Measurements from ENCODE around the gene NTRK2.

NTRK2 gene

GRCh38 chr9:84900421-84900820, 230.9 kb downstream of the NTRK2 start:
- DNase-seq: no peak

- no peak for DNase-seq
Observed at GRCh38 chr9:84903963-84904362, 234.4 kb downstream of the NTRK2 start.

GRCh38 chr9:84916769-84917168, 247.2 kb downstream of the NTRK2 start:
- DNase-seq: no peak

- no peak for DNase-seq
Observed at GRCh38 chr9:84917366-84918070, 248.0 kb downstream of the NTRK2 start.

GRCh38 chr9:84919440-84919839, 249.9 kb downstream of the NTRK2 start:
- DNase-seq: no peak

DNA sequence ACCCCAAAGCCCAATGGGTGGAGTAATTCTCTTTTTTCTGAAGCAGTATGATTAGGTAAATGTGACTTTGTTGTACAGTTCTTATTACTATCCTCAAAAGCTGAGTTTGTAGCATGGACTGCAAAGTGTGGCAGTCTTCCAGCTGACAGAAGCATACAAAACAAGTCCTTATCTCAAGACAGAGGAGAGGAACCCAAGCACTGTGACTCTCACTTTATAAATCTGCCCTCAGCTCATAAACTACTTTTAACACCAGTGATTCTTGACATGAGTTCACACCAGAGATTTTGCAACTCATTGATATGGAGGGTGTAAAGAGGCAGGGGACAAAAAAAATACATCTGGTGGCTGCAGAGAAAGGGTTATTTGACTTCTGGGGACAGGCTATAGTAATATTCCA, 251.6 kb downstream of the NTRK2 start:
- no peak for DNase-seq

- no peak for DNase-seq
Observed at GRCh38 chr9:84922051-84922450, 252.5 kb downstream of the NTRK2 start.

GRCh38 chr9:84924266-84924665, 254.7 kb downstream of the NTRK2 start:
- DNase-seq: no peak

DNA sequence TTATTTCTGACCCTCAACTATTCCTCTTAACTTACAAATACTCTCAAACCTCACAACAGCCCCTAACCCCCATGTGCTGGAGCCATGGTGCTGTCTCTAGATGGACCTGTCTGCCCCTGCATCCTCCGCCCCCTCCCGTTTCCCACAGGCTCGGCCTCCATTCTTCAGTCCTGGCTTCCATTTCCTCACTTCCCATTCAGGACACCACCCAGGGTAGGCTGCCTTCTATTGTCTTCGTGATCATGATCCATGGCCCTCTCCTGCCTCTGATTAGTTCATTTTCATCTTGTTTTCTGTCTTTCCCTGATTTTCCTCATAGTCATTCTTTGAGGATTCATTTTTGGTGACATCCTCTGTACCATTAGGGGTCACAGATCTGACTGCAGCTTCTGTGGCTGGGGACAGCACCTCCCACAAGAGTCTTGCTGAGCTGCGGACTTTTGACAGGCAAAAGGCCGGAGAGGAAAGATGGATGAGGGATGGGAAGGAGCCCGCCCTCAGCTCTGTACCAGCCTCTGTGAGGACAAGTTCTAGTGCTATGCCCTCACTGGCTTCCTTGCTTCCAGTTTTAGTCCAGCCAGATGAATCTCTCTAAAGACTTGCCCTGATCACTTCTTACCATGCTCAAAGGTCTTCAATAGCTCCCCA, 255.8 kb downstream of the NTRK2 start:
- DNase-seq: no peak

GRCh38 chr9:84926793-84927192, 257.3 kb downstream of the NTRK2 start:
- DNase-seq: no peak

DNA sequence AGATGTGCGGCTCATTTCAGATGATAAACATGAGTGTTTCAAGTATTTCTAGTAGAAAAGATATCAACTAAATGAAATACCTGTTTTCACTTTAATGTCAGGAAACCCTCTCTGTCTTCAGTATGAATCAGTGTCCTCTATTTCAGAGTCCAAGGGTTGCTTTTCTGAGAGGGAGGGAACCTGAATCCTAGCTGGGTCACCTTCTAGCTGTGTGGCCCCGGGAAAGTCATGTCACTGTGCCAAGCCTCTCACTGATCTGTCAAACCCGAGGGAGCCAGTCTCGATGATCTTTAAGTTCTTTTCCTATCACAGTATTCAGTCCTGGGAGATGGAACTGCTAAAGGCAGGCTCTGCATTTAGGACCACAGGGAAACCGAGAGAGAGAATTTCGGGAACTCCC, 258.9 kb downstream of the NTRK2 start:
- no peak for DNase-seq

DNA sequence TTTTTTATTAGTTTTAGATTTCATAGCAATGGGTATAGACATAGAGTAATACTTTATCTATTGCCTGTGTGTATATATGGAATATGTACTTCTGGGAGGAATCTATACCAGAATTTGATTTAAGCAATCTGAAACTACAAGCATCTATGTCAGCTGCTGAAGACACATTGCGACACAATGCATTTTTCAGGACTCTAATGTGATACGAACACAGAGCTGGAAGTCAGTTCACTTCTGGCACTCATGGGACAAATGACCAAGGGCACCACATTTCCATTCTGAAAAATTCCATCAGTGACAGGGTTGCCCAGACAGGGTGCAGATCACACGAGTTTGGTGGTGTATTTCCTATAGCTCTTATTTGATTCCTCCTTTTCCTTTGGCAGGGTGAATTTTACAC, 259.5 kb downstream of the NTRK2 start:
- DNase-seq: no peak

DNA sequence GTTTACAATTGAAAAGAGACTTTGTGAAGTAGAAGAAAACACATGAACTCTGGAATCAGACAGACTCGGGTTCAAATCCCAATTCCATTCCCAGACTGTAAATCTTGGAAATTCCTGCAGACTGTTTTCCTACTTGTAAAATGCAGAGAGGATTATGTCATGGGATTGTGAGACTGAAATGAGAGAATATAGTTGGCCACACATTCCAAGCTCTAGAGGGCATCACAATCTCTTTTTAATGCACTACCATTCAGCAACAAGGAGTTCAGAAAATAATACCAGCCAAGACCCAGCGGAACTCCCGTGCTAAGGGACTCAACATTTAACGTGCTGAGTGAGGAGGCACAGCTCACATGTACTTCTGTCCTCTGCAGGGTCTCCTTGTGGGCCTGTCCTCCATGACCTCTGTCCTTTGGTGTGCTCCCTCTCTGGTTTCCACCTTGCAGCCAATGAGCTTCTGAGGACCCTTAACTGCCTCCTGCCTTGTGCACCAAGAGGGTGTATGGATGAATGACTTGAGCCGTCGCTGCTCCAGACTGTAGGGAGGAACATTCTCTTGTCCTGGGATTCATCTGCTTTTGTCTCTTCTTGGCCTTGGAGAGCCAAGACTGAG, 263.5 kb downstream of the NTRK2 start:
- DNase-seq: no peak

GRCh38 chr9:84935528-84936117, 266.1 kb downstream of the NTRK2 start:
- no peak for DNase-seq

- DNase-seq: no peak
Observed at GRCh38 chr9:84937180-84937579, 267.7 kb downstream of the NTRK2 start.

- no peak for DNase-seq
Observed at GRCh38 chr9:84937581-84937980, 268.1 kb downstream of the NTRK2 start.

GRCh38 chr9:84939774-84940173, 270.2 kb downstream of the NTRK2 start:
- DNase-seq: no peak

DNA sequence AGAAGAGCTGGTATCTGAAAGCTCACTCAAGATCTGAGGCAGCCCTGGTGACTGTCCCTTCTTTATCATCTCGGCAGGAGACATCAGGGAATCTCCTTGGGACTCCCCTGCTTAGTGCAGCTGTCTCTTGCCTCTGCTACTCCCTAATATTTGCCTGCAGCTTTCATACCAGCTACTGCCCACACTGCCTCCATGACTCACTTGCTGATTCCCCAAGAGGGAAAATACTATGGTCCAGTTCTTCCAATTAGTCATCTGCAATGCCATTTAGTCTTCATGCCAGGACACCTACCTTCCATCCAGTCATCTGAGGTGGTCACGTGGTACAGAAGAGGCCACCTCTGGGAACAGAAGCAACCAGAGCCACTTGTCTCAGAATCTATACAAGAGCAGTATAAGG, 270.8 kb downstream of the NTRK2 start:
- DNase-seq: no peak

DNA sequence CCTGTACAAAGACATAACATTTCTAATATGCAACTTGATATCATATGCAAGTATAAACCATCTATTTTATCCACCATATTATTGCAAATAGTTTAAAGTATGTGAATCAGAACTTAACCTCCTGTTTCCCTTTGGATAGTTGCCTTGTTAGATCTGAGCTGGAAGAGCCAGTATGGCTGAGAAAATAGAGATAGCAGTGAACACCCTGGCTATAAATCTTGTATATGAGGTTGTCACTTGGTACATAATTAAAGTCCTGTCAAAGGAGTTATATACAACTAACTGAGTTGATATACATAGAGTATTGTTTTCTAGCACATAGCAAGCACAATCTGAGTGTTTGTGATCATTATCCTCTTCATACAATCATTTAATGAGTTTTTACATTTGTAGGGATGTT, 272.3 kb downstream of the NTRK2 start:
- no peak for DNase-seq

DNA sequence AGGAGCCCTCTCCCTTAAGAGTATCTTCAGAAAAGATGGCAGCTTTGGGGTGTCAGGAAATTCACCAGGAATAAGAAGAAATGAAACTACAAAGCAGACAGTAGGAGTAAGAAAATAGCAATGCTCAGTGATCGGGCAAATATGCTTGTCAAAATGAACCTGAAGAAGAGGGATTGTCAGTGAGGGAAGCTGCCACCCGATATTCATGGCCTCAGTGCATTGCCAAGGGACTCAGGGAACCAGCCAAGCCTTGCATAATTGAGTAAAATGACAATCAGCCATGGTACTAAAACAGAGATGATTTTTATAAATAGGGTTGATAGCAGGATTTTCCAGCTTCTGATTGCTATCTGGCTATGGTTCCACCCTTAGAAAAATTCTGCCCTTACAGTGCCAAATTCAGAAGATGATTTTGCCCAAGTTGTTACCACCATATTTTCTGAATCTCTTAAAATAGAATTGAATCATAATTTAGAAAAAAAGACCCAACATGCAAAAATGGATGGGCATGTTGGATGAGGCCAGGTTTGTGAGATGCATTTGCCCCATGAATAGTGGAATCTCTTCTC, 274.0 kb downstream of the NTRK2 start:
- no peak for DNase-seq

DNA sequence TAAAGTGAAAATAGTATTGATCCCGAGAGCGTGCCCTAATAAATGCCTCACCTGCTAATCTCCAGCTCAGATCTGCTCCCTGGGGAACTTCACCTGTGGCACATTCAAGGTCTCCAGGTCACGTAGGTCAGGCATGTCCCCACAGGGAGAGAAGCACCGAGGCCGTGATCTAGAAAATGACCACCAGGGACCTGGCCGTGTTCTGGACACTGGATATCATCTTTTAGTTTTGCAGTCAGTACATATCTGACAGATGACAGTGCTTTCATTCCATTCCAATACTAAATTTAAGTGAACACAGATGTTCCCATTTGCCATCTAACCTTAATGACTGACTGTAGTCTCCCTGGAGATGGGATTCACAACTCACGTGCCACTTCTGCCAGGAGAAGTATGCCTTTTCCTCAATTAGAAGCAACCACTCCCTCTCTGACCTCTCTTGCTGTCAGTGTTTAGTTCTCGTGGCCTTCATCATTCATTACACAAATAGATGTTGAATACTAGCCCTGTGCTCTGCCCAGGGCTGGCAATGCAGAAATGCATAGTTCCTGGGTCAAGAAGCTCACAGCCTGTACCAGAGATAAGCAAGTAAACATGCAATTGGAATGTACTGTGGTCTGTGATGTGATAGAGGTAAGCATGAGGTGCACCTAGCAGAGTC, 276.5 kb downstream of the NTRK2 start:
- no peak for DNase-seq

DNA sequence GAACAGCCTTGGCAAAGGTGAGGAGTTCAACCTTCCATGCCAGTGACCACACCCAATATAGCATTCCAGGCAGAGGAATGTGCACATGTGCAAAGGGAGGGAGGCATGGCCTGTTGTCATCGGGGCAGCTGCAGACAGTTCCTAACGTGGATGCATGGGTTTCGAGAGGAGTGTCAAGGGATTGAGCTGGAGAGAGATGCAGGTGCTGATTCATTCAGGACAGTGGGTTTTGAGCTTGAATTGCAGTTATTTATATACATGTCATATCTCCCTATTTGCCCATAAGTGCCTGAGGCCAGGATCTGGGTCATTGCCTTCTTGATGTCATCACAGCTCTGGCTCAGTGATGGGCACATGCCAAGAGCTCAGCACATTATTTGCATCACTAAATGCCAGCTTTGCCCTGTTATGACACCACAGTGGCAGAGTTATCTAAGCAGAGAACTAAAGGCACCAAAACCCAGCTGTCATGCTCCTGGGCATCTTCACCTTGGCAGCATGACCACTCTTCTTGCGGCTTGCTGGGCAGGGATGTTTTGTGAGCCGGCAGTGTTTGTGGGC, 278.0 kb downstream of the NTRK2 start:
- no peak for DNase-seq

GRCh38 chr9:84949258-84949657, 279.7 kb downstream of the NTRK2 start:
- no peak for DNase-seq
